Adrenal gland (tissue), 5 donors: ENCODE results near the gene TBX15.

Source experiments
- CTCF ChIP-seq, 6 experiments: fragments of 450-650 bp in 4 of 6; fragments of 200-600 bp in 2 of 6; sonication (generic) in 1 of 6; IDR thresholded peaks; 1 replicate in 5 of 6; 2 replicates in 1 of 6; pipeline versions ENCODE4 v1.5.1 to v1.8.0; 2016 to 2021; ENCODE audit warnings: antibody characterized with exemption in 6 of 6, mild to moderate bottlenecking in 2 of 6, moderate library complexity in 1 of 6
- POLR2A ChIP-seq, 2 donors: fragments of 450-650 bp; IDR thresholded peaks; one replicate each; pipeline ENCODE4 v1.6.1; 2017; ENCODE audit warnings: antibody characterized with exemption in 2 of 2, mild to moderate bottlenecking in 2 of 2, moderate library complexity in 1 of 2
- donor health status: DM: no; HTN: no; CAD: no.

- TF ChIP-seq POLR2A (IDR thresholded peaks at IDR 0.05): no peak
- no peak for TF ChIP-seq CTCF (IDR thresholded peaks at IDR 0.05)
Measured at GRCh38 chr1:118920124-118920717, 67.9 kb downstream of the TBX15 start.
